Parathyroid adenoma (tissue), 2 donors: ENCODE results near the gene DGCR2.

ENCODE experiments used
- H2AFZ ChIP-seq: fragments of 300-600 bp; sonication (generic); one replicate; pipeline ENCODE4 v1.7.0; 2017; ENCODE audit warnings: antibody characterized with exemption, mild to moderate bottlenecking
- H3K27ac ChIP-seq: fragments of 300-600 bp; sonication (generic); one replicate; pipeline ENCODE4 v1.7.0; 2017
- H3K27me3 ChIP-seq: fragments of 300-600 bp; sonication (generic); one replicate; pipeline ENCODE4 v1.7.0; 2017; ENCODE audit warnings: low read length; ENCODE audit not compliant: control insufficient read depth, insufficient read depth
- H3K36me3 ChIP-seq: fragments of 300-600 bp; sonication (generic); one replicate; pipeline ENCODE4 v1.7.0; 2017; ENCODE audit warnings: low read length; ENCODE audit not compliant: control insufficient read depth, insufficient read depth
- H3K4me1 ChIP-seq: fragments of 300-600 bp; sonication (generic); one replicate; pipeline ENCODE4 v1.7.0; 2017; ENCODE audit warnings: control low read depth
- H3K4me2 ChIP-seq: fragments of 300-600 bp; sonication (generic); one replicate; pipeline ENCODE4 v1.7.0; 2017; ENCODE audit warnings: low read length
- H3K4me3 ChIP-seq: fragments of 300-600 bp; sonication (generic); one replicate; pipeline ENCODE4 v1.7.0; 2017; ENCODE audit warnings: low read depth, low read length
- H3K79me2 ChIP-seq: fragments of 300-600 bp; sonication (generic); one replicate; pipeline ENCODE4 v1.7.0; 2017; ENCODE audit warnings: control low read depth
- H3K9ac ChIP-seq: fragments of 300-600 bp; sonication (generic); one replicate; pipeline ENCODE4 v1.7.0; 2017; ENCODE audit warnings: mild to moderate bottlenecking
- H3K9me3 ChIP-seq: fragments of 300-600 bp; sonication (generic); one replicate; pipeline ENCODE4 v1.7.0; 2017; ENCODE audit warnings: low read length; ENCODE audit not compliant: control insufficient read depth
- TF ChIP-seq, protein P1 (sequence below): fragments of 300-600 bp; sonication (generic); IDR thresholded peaks from one replicate; pipeline ENCODE4 v1.7.0; 2017; ENCODE audit warnings: antibody characterized with exemption, mild to moderate bottlenecking
- donor health status: primary hyperparathyroidism.

The DGCR2 gene

DNA sequence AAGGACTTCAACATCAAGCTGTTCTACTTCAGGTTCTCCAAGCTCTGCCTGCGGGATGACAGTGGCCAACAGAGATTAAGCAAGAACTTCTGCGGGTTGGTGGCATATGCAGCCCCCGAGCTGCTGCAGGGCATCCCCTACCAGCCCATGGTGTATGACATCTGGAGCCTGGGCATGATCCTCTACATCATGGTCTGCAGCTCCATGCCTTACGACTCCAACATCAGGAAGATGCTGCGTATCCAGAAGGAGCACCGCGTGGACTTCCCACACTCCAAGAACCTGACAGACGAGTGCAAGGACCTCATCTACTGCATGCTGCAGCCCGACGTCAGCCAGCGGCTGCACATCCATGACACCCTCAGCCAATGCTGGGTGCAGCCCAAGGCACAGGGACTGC lies 2.8 kb upstream of the DGCR2 start:
- Histone ChIP-seq H3K4me1 (peaks cover 5% of the 10 kb centered on the region), H3K27ac (no peak overlapping the region), H3K4me2 (no peak overlapping the region), H3K9me3 (no peaks in the 10 kb centered on the region), H2AFZ (no peak overlapping the region), H3K27me3 (no peaks in the 10 kb centered on the region), H3K36me3 (no peaks in the 10 kb centered on the region), H3K4me3 (no peak overlapping the region), H3K9ac (no peak overlapping the region), H3K79me2 (peaks cover 8% of the 10 kb centered on the region)
- TF ChIP-seq, protein P1, sequence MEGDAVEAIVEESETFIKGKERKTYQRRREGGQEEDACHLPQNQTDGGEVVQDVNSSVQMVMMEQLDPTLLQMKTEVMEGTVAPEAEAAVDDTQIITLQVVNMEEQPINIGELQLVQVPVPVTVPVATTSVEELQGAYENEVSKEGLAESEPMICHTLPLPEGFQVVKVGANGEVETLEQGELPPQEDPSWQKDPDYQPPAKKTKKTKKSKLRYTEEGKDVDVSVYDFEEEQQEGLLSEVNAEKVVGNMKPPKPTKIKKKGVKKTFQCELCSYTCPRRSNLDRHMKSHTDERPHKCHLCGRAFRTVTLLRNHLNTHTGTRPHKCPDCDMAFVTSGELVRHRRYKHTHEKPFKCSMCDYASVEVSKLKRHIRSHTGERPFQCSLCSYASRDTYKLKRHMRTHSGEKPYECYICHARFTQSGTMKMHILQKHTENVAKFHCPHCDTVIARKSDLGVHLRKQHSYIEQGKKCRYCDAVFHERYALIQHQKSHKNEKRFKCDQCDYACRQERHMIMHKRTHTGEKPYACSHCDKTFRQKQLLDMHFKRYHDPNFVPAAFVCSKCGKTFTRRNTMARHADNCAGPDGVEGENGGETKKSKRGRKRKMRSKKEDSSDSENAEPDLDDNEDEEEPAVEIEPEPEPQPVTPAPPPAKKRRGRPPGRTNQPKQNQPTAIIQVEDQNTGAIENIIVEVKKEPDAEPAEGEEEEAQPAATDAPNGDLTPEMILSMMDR: no peak

DNA sequence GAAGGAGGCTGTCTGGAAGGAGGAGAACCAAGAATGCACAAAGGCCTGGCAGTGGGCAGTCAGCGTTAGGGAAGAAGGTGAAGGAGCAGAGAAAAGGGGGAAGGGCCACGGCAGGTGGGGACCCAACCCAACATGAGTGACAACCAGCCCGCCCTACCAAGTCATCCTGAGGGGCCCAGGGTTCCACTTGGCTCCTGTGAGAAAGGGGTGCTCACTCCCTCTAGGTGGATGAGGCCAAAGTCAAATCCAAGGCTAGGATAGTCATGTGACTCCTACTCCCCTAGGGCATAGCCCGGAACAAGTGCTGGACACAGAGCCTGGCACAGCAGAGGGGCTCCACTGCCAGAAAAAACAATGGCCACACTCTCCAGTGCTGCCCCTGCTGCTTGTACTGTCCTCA lies 2.2 kb upstream of the DGCR2 start:
- Histone ChIP-seq H3K27me3 (no peaks in the 10 kb centered on the region), H3K36me3 (no peaks in the 10 kb centered on the region), H3K9ac (no peak overlapping the region), H2AFZ (no peak overlapping the region), H3K79me2 (peaks cover 12% of the 10 kb centered on the region), H3K4me2 (no peak overlapping the region), H3K9me3 (no peaks in the 10 kb centered on the region), H3K4me3 (no peak overlapping the region), H3K4me1 (peaks cover 5% of the 10 kb centered on the region), H3K27ac (no peak overlapping the region)
- TF ChIP-seq, protein P1: no peak

DNA sequence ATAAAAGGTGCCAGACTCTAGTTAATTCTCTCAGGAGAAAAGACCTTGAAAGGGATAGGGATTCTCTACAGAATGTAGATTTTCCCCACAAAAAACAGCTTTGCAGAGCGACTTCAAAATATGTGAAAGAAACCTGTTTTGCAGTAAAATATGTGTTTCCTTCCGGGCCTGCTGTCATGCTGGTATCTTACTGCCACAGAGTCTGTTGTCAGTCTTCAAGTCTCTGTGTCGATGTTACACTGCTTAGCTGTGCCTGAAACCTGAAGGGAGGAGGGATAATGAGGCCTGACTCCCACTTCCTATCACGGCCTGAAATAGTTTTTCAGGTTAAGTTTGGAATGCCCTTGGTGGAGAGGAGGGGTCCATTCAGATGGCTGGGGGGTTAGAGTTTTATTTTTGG lies 1.7 kb upstream of the DGCR2 start:
- peaks cover 17% of the 10 kb centered on the region for H3K79me2 ChIP-seq
- no peaks in the 10 kb centered on the region for H3K36me3 ChIP-seq
- H3K27ac ChIP-seq: no peak overlapping the region
- H3K4me2 ChIP-seq: no peak overlapping the region
- no peaks in the 10 kb centered on the region for H3K9me3 ChIP-seq
- no peak overlapping the region for H3K9ac ChIP-seq
- no peaks in the 10 kb centered on the region for H3K27me3 ChIP-seq
- H3K4me3 ChIP-seq: no peak overlapping the region
- peaks cover 5% of the 10 kb centered on the region for H3K4me1 ChIP-seq
- H2AFZ ChIP-seq: no peak overlapping the region
- TF ChIP-seq, protein P1: no peak

DNA sequence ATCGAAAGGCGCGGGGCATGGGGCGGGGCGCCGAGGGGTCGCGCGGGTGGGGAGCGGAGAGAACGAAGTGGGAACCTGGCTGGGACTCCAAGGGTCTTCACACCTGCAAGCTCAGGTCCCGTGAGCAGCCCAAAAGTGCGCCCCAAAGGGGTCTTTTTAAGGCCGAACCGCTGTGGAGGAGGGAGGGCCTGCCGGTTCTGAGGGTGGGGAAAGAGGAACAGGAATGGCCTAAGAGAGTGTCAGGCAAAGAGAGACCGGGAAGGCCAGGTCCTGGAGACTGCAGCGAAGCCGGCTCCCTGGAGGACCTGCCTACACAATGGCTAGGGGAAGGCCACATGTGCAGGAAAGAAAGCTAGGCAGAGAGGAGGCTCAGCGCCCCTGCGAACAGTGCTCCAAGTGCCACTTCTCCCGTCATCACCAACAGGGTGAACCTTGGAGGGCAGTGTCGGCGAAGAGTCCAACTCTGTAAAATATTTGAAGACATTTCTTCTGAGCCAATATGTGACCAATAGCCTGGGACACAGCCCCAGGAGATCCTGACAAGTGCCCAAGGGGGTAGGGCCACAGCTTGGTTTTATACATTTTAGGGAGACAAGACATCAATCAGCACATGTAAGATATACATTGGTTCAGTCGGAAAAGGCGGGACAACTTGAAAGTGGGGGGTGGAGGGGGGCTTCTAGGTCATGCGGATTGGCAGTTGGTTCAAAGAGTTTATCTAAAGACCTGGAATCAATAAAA lies 710 bp upstream of the DGCR2 start:
- Histone ChIP-seq H3K4me2 (peak overlapping the region; percentile 84), H3K4me3 (peak overlapping the region; percentile 56), H3K79me2 (peaks cover 24% of the 10 kb centered on the region), H3K9ac (no peak overlapping the region), H3K27me3 (no peaks in the 10 kb centered on the region), H3K4me1 (peaks cover 5% of the 10 kb centered on the region), H3K27ac (peak overlapping the region; percentile 19), H3K36me3 (no peaks in the 10 kb centered on the region), H2AFZ (peak overlapping the region; percentile 88), H3K9me3 (no peaks in the 10 kb centered on the region)
- TF ChIP-seq, protein P1: no peak

DNA sequence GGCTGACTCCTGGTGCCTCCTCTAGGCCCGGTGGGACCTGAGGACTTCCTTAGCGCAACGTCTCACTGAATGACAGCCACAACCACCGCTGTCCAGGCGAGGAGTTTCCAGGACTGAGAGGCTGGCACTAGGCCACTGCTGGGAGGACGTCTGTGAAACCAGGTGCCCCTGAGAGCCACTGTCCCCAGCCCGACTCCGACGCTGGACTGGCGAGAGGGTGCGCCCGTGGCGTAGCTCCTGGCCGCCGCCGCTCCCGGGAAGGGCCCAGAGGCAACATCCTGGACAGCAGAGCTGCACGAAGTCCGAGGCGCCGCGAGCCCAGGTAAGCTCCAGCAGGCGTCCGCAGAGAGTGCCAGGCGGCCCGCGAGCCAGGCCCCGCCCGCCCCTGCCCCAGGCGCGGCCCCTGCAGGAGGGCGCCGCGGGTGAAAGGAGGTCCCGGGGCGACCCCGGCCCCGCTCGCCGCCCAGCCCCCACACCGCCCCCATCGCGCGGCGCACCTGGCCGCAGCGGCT lies 525 bp downstream of the DGCR2 start:
- peak overlapping the region; percentile 85 for H3K4me3 ChIP-seq
- H3K4me2 ChIP-seq: peak overlapping the region; percentile 64
- H3K9ac ChIP-seq: no peak overlapping the region
- H3K27ac ChIP-seq: peak overlapping the region; percentile 80
- peaks cover 35% of the 10 kb centered on the region for H3K79me2 ChIP-seq
- no peaks in the 10 kb centered on the region for H3K27me3 ChIP-seq
- TF ChIP-seq, protein P1: no peak
- no peaks in the 10 kb centered on the region for H3K36me3 ChIP-seq
- H3K4me1 ChIP-seq: peaks cover 7% of the 10 kb centered on the region
- H3K9me3 ChIP-seq: no peaks in the 10 kb centered on the region
- peak overlapping the region; percentile 83 for H2AFZ ChIP-seq
